ENCODE data around the gene TENM4.
"Not testable (repeated sequence)": the region's sequence is repeated elsewhere in the genome, so short reads cannot be mapped to it uniquely, and the experiment has no call there.

The TENM4 gene

GRCh38 chr11:79244241-79244772 is 196.5 kb downstream of the TENM4 start:
- peak; percentile 94 for DNase-seq (ENCODE audit: low read depth)

GRCh38 chr11:79243422-79244210 is 197.2 kb downstream of the TENM4 start:
- no peak for DNase-seq (ENCODE audit: low read depth)

- DNase-seq (ENCODE audit: low read depth), result no peak
Observed at GRCh38 chr11:79242616-79243015, 198.2 kb downstream of the TENM4 start.

GRCh38 chr11:79241852-79242241 is 199.0 kb downstream of the TENM4 start:
- DNase-seq (ENCODE audit: low read depth), result no peak

GRCh38 chr11:79241205-79241851 is 199.5 kb downstream of the TENM4 start:
- DNase-seq (ENCODE audit: low read depth), result no peak

- DNase-seq (ENCODE audit: low read depth), result peak; percentile 73
Observed at GRCh38 chr11:79237703-79238102, 203.1 kb downstream of the TENM4 start.

- DNase-seq (ENCODE audit: low read depth), result no peak
Observed at GRCh38 chr11:79237091-79237490, 203.7 kb downstream of the TENM4 start.

GRCh38 chr11:79236541-79236971 is 204.3 kb downstream of the TENM4 start:
- peak; percentile 88 for DNase-seq (ENCODE audit: low read depth)

GRCh38 chr11:79235696-79236095 is 205.1 kb downstream of the TENM4 start:
- no peak for DNase-seq (ENCODE audit: low read depth)

- DNase-seq (ENCODE audit: low read depth), result no peak
Observed at GRCh38 chr11:79232346-79232745, 208.5 kb downstream of the TENM4 start.

- no peak for DNase-seq (ENCODE audit: low read depth)
Observed at GRCh38 chr11:79229047-79229446, 211.8 kb downstream of the TENM4 start.

GRCh38 chr11:79227767-79228755 is 212.8 kb downstream of the TENM4 start:
- DNase-seq (ENCODE audit: low read depth), result no peak

GRCh38 chr11:79227308-79227707 is 213.5 kb downstream of the TENM4 start:
- no peak for DNase-seq (ENCODE audit: low read depth)

- no peak for DNase-seq (ENCODE audit: low read depth)
Observed at GRCh38 chr11:79226126-79226525, 214.7 kb downstream of the TENM4 start.

GRCh38 chr11:79222163-79222562 is 218.7 kb downstream of the TENM4 start:
- DNase-seq (ENCODE audit: low read depth), result not testable (repeated sequence)

- DNase-seq (ENCODE audit: low read depth), result no peak
Observed at GRCh38 chr11:79221444-79222130, 219.2 kb downstream of the TENM4 start.

- DNase-seq (ENCODE audit: low read depth), result no peak
Observed at GRCh38 chr11:79220171-79220570, 220.7 kb downstream of the TENM4 start.

GRCh38 chr11:79219186-79220045 is 221.4 kb downstream of the TENM4 start:
- DNase-seq (ENCODE audit: low read depth), result no peak

- DNase-seq (ENCODE audit: low read depth), result no peak
Observed at GRCh38 chr11:79212741-79213190, 228.1 kb downstream of the TENM4 start.

- DNase-seq (ENCODE audit: low read depth), result no peak
Observed at GRCh38 chr11:79209540-79210266, 231.1 kb downstream of the TENM4 start.
